ENCODE data around the gene SARDH.

- no peak for TF ChIP-seq CTCF (IDR thresholded peaks at IDR 0.05)
- TF ChIP-seq EP300 (IDR thresholded peaks at IDR 0.05) = no peak
- TF ChIP-seq POLR2AphosphoS5 (IDR thresholded peaks at IDR 0.05) = no peak
- TF ChIP-seq POLR2A (IDR thresholded peaks at IDR 0.05) = no peak
Observed at GRCh38 chr9:133762488-133763271, 24.5 kb upstream of the SARDH start.
